Rectal smooth muscle tissue (tissue), 1 donor: ENCODE data around the gene JAK1.

ENCODE experiments used
- H3K27ac ChIP-seq: one replicate; pipeline ENCODE4 v1.7.0; 2013; ENCODE audit warnings: low read depth, low read length, inconsistent platforms
- H3K27me3 ChIP-seq: one replicate; pipeline ENCODE4 v1.7.0; 2013; ENCODE audit warnings: low read length; ENCODE audit not compliant: control insufficient read depth, insufficient read depth
- H3K36me3 ChIP-seq: one replicate; pipeline ENCODE4 v1.7.0; 2013; ENCODE audit warnings: low read length; ENCODE audit not compliant: control insufficient read depth, insufficient read depth
- H3K4me1 ChIP-seq: one replicate; pipeline ENCODE4 v1.7.0; 2013; ENCODE audit warnings: low read length; ENCODE audit not compliant: control insufficient read depth, insufficient read depth
- H3K4me3 ChIP-seq: one replicate; pipeline ENCODE4 v1.7.0; 2013; ENCODE audit warnings: low read length
- H3K9ac ChIP-seq: one replicate; pipeline ENCODE4 v1.7.0; 2013; ENCODE audit warnings: low read length

Gene JAK1

DNA sequence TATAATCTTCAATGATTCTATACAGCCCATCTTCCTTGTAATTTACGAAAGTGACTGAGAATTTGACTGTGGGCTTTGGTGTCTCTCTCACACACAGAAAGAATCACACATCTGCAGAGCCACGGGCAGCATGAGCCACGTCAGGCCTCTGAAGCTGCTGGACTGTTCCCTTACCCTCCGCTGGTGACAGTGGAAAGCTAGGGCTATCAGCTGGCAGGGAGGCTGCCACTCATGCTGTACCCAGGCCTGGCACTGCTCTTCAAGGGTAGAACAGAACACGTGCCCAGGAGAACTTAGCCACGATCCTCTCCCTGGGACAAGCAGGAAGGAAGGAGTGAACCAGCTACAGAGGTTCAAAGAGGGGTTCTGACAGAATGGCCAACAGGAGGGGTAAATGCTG is 90.7 kb downstream of the JAK1 start:
- Histone ChIP-seq H3K27ac (no peak overlapping the region), H3K9ac (no peak overlapping the region), H3K4me1 (no peaks in the 10 kb centered on the region), H3K4me3 (no peak overlapping the region), H3K36me3 (peaks cover 23% of the 10 kb centered on the region), H3K27me3 (no peaks in the 10 kb centered on the region)

DNA sequence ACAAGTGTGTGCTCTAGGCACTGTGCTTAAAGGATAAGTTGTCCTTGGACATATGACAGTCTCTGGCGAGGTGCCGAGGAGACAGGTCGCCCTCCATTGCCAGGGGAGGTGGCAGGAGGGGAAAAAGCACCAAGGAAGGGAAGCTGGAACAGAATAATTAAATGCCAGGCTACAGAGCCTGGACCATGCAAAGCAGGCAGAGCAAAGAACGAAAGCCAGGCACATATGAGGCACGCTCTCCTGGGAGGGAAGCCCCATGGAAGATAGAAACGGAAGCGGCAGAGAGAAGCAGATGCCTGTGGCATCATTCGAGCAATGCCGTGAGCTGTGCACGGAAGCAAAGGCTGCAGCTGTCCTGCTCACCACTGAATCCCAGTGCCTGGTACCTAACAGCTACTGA is 91.2 kb downstream of the JAK1 start:
- H3K4me3 ChIP-seq, result no peak overlapping the region
- H3K36me3 ChIP-seq, result peaks cover 23% of the 10 kb centered on the region
- no peak overlapping the region for H3K9ac ChIP-seq

DNA sequence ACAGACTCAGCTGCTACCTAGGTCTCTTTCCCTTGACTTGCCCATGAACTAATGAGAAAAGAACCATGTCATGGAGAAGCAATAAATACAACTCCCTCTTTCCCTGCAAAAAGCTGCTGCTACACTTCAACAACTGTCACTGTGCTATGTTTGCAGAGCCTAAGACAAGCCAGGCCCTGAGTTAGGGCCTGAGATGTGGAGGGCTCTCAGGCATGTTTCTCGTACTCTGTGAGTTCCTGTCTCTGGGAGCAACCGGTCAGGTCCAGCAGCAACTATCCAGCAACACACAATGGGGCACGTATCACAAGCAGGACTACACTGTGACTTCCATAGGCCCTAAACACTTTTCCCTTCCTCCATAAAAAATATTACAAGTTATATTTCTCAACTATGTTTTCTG is 91.7 kb downstream of the JAK1 start:
- H3K9ac ChIP-seq, result no peak overlapping the region
- no peak overlapping the region for H3K27ac ChIP-seq
- no peaks in the 10 kb centered on the region for H3K27me3 ChIP-seq
- no peak overlapping the region for H3K4me3 ChIP-seq
- no peaks in the 10 kb centered on the region for H3K4me1 ChIP-seq
- H3K36me3 ChIP-seq, result peaks cover 23% of the 10 kb centered on the region

More for the DNA sequence above, 91.2 kb downstream of the JAK1 start:
- no peaks in the 10 kb centered on the region for H3K4me1 ChIP-seq
- no peaks in the 10 kb centered on the region for H3K27me3 ChIP-seq
- H3K27ac ChIP-seq, result no peak overlapping the region

DNA sequence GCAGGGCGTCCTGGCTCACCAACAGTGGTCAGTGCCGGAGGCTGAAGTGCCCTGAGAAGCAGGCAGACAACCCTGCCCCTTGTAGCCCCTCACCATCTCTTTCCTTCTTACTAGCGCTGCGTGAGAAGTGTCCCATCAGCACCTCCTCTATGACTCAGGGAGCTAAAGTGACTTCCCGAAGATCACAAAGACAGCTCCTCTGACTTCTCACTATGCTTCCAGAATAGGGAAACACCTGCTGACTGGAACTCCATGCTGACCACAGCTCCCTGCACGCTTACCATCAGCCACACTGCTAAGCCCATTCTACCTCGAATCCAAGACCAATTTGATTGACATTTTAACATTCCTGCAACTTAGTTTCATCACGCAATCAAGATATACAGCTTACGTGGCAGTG is 92.8 kb downstream of the JAK1 start:
- H3K36me3 ChIP-seq, result peaks cover 28% of the 10 kb centered on the region

DNA sequence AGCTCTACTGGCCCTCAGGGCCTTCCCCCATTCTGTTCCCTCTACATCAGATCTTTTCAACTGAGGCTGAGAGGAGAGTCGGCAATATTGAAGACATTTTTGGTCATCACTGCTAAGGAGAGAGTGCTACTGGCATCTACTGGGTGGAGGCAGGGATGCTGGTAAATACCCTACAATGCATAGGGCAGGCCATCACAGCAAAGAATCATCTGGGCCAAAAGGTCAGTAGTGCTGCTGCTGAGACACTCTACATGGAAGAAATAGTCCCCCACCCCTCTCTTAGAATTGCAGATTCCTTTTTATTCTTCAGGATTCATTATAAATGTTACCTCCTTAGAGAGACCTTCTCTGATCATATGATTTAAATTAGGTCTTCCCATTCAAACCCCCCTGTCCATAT is 94.3 kb downstream of the JAK1 start:
- no peak overlapping the region for H3K4me3 ChIP-seq
- peaks cover 25% of the 10 kb centered on the region for H3K36me3 ChIP-seq
- H3K27me3 ChIP-seq, result no peaks in the 10 kb centered on the region
- H3K9ac ChIP-seq, result no peak overlapping the region
- no peak overlapping the region for H3K27ac ChIP-seq
- H3K4me1 ChIP-seq, result no peaks in the 10 kb centered on the region

More for the DNA sequence above, 92.8 kb downstream of the JAK1 start:
- Histone ChIP-seq H3K9ac (no peak overlapping the region), H3K27me3 (no peaks in the 10 kb centered on the region), H3K4me3 (no peak overlapping the region), H3K4me1 (no peaks in the 10 kb centered on the region), H3K27ac (no peak overlapping the region)

DNA sequence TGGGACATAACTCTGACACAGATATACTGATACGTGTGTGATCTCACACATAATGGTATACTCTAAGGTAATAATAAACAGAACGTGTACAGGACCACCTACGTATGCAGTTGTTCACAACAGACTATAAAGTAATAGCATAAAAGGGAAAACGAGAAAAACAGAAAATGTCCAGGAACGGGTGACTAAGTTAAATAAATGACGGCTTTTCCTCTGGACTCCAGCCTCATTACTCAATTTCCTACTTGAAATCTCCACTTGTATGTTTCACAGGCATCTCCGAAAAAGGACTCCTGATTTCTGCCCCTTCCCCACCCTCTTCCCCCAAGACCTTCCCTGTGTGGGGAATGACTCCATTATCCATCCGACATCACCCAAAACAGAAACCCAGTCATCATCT is 95.1 kb downstream of the JAK1 start:
- H3K27ac ChIP-seq, result no peak overlapping the region
- H3K36me3 ChIP-seq, result peaks cover 28% of the 10 kb centered on the region
- H3K4me3 ChIP-seq, result no peak overlapping the region
- no peaks in the 10 kb centered on the region for H3K4me1 ChIP-seq
- H3K27me3 ChIP-seq, result no peaks in the 10 kb centered on the region
- H3K9ac ChIP-seq, result no peak overlapping the region

DNA sequence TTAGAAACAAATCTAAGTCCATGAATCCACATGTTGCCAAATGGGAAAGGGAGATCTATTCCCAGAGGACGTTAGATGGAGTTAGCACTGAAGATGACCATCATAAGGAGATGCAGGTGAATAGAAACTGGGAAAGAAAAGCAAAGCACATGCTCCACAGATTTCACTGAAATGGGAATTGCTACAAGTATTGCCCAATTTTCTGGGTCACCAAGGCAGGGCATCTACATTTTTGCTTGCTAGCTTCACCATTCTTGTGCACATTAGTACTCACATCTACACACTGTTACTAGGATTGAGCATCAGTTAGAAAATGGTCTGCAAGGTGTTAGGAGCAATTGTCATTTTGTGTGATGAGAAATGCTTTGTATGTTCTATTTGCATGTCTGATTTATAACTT is 99.1 kb downstream of the JAK1 start:
- Histone ChIP-seq H3K9ac (no peak overlapping the region), H3K27me3 (no peaks in the 10 kb centered on the region), H3K27ac (no peak overlapping the region), H3K4me1 (no peaks in the 10 kb centered on the region), H3K36me3 (peaks cover 29% of the 10 kb centered on the region), H3K4me3 (no peak overlapping the region)

DNA sequence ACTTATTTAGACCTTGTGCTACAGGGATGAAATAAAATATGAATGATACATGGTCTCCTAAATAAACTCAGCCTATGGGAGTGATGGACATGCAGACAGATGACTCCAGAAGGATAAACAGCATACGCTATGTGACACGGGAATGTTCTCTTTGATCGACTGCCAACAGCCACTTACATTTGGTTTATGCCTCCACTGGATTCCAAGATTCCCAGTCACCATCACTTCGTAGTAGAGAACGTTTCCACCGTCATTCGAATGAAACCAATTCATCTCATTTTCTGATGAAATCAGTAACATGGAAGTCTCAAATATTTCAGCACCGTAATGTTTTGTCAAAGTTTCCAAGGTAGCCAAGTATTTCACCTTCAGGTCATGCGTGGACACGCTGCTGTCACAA is 99.7 kb downstream of the JAK1 start:
- no peaks in the 10 kb centered on the region for H3K27me3 ChIP-seq
- H3K9ac ChIP-seq, result no peak overlapping the region
- peaks cover 26% of the 10 kb centered on the region for H3K36me3 ChIP-seq
- H3K27ac ChIP-seq, result no peak overlapping the region
- no peak overlapping the region for H3K4me3 ChIP-seq
- no peaks in the 10 kb centered on the region for H3K4me1 ChIP-seq

DNA sequence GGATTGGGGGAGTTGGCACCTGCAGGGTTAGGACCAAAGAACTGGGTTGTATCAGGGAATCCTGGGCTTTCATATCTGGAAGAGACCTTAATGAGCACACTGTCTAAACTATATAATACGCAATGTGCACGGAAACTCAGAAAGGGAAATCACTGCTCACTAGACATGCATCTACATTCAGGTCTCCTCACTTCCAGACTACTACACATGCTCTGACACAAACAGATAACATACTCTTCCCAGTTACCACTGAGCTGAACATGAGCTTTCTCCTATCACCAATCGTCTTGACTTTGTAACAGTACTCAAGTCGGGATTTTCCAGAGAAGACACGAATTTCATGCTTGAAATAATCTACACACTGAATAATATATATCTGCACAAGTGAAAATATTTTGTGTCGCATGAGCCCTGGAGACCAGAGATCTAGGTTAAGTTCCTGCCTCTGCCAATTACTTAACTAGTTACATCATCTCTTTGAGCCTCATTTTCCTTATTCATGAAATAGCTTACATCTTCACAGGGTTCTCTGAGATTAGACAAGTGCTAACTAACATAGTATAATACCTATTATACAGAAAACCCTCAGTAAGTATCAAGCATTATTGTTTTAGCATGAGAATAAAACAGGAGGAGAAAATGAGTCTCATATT is 101.1 kb downstream of the JAK1 start:
- no peaks in the 10 kb centered on the region for H3K27me3 ChIP-seq
- H3K27ac ChIP-seq, result no peak overlapping the region
- no peak overlapping the region for H3K9ac ChIP-seq

DNA sequence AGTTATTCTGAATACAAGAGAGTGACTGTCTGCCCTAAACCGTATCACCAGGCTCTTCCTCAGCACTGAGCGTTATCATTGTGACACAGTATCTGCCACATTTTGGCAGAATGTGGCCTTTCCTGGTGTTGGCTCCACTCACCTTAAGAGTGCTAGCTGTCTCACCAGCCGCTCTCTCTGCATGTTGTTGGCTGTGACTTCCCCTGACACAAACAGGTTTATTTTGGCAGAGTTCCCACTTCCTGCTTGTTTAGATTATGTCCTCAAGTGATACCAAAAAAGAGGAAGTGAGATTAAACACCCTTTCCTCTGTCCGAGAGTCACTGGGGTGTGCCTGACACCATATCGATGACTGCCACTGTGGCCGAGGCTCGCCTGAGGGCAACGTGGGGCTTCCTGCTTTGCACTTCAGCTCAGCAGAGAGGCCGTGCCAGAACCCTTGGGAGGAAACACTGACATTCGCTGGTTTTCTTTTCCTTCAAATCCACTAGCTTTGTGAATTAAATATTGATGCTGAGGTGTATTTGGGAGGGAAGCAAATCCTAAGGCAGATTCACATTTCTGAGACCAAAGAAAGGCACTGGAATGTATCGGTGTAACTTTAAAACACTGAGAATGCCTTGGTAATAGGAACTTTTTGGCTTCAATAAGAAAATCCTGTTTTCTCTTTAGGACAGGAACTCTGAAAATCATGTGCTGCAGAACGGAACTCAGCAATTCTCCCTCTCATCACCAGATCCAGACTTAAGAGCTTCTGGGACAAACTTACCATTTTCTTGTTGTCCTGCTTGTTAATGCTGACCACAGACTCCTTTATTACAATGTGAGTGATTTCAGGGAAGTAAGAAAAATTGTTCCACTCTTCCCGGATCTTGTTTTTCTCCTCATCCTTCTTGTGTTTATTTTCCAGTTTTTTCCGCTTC is 102.1 kb downstream of the JAK1 start:
- H3K9ac ChIP-seq, result no peak overlapping the region

More for the DNA sequence above, 101.1 kb downstream of the JAK1 start:
- peaks cover 23% of the 10 kb centered on the region for H3K36me3 ChIP-seq
- no peaks in the 10 kb centered on the region for H3K4me1 ChIP-seq
- no peak overlapping the region for H3K4me3 ChIP-seq

DNA sequence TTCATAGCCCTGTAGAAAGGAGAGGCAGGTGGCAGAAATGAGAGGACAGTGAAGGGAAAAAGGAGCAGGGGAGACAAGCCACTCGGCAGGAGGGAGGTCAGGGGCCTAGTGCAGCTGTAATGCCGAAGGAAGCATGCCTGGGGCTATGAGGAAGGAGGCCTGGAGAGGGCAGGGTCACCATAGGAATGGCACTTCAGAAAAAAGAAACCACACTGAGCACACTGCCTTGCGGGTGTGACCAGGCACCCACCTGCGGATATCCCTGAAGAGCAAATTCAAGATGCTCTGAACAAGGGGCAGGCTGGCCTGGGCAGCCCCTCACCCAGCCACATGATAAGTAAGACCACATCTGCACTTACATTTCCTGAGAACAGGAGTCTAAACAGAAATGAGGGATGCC is 104.7 kb downstream of the JAK1 start:
- H3K9ac ChIP-seq, result no peak overlapping the region
- no peaks in the 10 kb centered on the region for H3K27me3 ChIP-seq
- H3K36me3 ChIP-seq, result peaks cover 30% of the 10 kb centered on the region
- no peak overlapping the region for H3K27ac ChIP-seq
- H3K4me1 ChIP-seq, result no peaks in the 10 kb centered on the region
- no peak overlapping the region for H3K4me3 ChIP-seq

More for the DNA sequence above, 102.1 kb downstream of the JAK1 start:
- peaks cover 29% of the 10 kb centered on the region for H3K36me3 ChIP-seq
- H3K4me1 ChIP-seq, result no peaks in the 10 kb centered on the region
- H3K27ac ChIP-seq, result no peak overlapping the region
- no peaks in the 10 kb centered on the region for H3K27me3 ChIP-seq
- no peak overlapping the region for H3K4me3 ChIP-seq

DNA sequence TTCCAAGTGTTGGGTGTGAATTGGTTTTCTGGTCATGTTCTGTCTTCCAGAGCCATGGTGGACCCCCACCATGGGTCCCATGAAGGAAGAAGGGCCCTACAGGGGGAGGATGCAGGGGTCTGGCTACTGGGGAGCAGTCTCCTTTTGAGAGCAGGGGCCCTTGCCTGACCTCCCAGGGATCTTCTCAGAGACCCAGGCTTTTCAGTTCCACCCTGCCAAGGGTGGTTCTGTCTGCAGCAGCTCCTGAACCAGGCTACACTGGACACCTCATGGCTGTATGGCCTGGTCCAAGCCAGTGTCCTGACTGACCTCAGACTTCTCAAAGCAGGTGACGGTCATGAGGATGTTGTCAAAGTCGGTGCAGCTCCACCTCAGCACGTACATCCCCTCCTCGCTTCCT is 109.0 kb downstream of the JAK1 start:
- Histone ChIP-seq H3K4me1 (peaks cover 5% of the 10 kb centered on the region), H3K27ac (no peak overlapping the region), H3K36me3 (peaks cover 36% of the 10 kb centered on the region), H3K9ac (no peak overlapping the region), H3K27me3 (no peaks in the 10 kb centered on the region), H3K4me3 (no peak overlapping the region)
